ENCODE data around the gene HPCAL4. TPM values are rescaled to one million over a fixed set of nuclear protein-coding genes. Genes with fewer than 3 reads are reported as not detected.

Gene HPCAL4
- total RNA-seq, 4 donors from 2014 or later: 0.13 to 0.33 TPM; not detected in 2

- intact Hi-C loops (cut with DNase I): no loop called here
- no peaks in the 10 kb centered on the region for H3K9me3 ChIP-seq
- H3K27ac ChIP-seq (replicated peaks in 1 of 4): peak overlapping the region; percentile 18 to 61 (median 44)
- TF ChIP-seq POLR2A (IDR thresholded peaks at IDR 0.05; ENCODE audit: low read depth): no peak
- no peak for TF ChIP-seq EP300 (IDR thresholded peaks at IDR 0.05)
- no peak for TF ChIP-seq CTCF (IDR thresholded peaks at IDR 0.05)
- no peak for TF ChIP-seq POLR2AphosphoS5 (IDR thresholded peaks at IDR 0.05)
- peaks cover 6 to 77% (median 17%) of the 10 kb centered on the region in 4 donors for H3K27me3 ChIP-seq
- peak overlapping the region in 1 of 4 donors; percentile 1 for H3K4me3 ChIP-seq
- H3K36me3 ChIP-seq: peaks cover 0 to 18% (median 0%) of the 10 kb centered on the region in 4 donors
- H3K4me1 ChIP-seq: peaks cover 0 to 33% (median 27%) of the 10 kb centered on the region in 4 donors
- no peak for DNase-seq (ENCODE audit: extremely low spot score)
- WGBS: 55% methylated on average over 2 of the region's 2 CpGs
Measured at GRCh38 chr1:39635871-39636210, 55.4 kb downstream of the HPCAL4 start.

- intact Hi-C loops (cut with DNase I): no loop called here
- H3K27ac ChIP-seq (replicated peaks in 1 of 4): peak overlapping the region; percentile 18 to 61 (median 44)
- 72% methylated on average over 12 of the region's 12 CpGs for WGBS
Measured at GRCh38 chr1:39635205-39635870, 55.9 kb downstream of the HPCAL4 start.

DNA sequence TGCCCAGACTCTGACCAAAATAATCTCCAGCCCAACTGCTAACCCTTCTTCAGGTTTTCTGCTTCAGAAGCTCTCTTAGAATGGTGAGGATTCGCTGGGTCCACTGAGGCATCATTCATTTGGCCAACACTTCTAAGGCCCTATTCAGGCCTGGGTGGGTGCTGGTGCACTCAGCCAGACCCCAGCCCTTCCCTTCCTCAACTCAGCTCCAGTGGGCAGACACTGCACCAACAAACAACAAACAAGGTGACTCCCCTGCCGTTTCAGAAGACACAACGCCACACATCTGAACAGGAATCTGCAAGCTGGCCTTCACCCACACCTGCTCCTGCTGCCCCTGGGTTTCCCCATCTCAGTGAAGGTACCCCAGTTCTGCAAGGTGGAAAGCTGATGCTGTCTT lies 57.8 kb downstream of the HPCAL4 start:
- Histone ChIP-seq H3K4me1 (peaks cover 0 to 28% (median 17%) of the 10 kb centered on the region in 4 donors), H3K36me3 (peaks cover 0 to 39% (median 6%) of the 10 kb centered on the region in 4 donors), H3K27ac (replicated peaks in 1 of 4) (peak overlapping the region; percentile 23 to 58 (median 47)), H3K9me3 (no peaks in the 10 kb centered on the region), H3K27me3 (peaks cover 0 to 52% (median 3%) of the 10 kb centered on the region in 4 donors), H3K4me3 (peak overlapping the region; percentile 37 to 51 (median 38))
- no peak for DNase-seq (ENCODE audit: extremely low spot score)
- TF ChIP-seq POLR2A (IDR thresholded peaks at IDR 0.05; ENCODE audit: low read depth): no peak
- TF ChIP-seq EP300 (IDR thresholded peaks at IDR 0.05): no peak
- no peak for TF ChIP-seq CTCF (IDR thresholded peaks at IDR 0.05)
- no peak for TF ChIP-seq POLR2AphosphoS5 (IDR thresholded peaks at IDR 0.05)
- 91% methylated on average over 3 of the region's 3 CpGs for WGBS
- intact Hi-C loops (cut with DNase I): no loop called here

More at GRCh38 chr1:39635205-39635870, 55.9 kb downstream of the HPCAL4 start:
- H3K4me1 ChIP-seq: peaks cover 0 to 33% (median 27%) of the 10 kb centered on the region in 4 donors
- H3K9me3 ChIP-seq: no peaks in the 10 kb centered on the region
- peaks cover 6 to 72% (median 16%) of the 10 kb centered on the region in 4 donors for H3K27me3 ChIP-seq
- DNase-seq (ENCODE audit: extremely low spot score): no peak
- peaks cover 0 to 23% (median 2%) of the 10 kb centered on the region in 4 donors for H3K36me3 ChIP-seq
- peak overlapping the region in 1 of 4 donors; percentile 4 for H3K4me3 ChIP-seq
- TF ChIP-seq POLR2AphosphoS5 (IDR thresholded peaks at IDR 0.05) (peak; percentile 9 to 55), CTCF (IDR thresholded peaks at IDR 0.05) (no peak)

- WGBS: 30% methylated on average over 34 of the region's 61 CpGs
- H3K9me3 ChIP-seq: no peaks in the 10 kb centered on the region
- TF ChIP-seq CTCF (IDR thresholded peaks at IDR 0.05) (no peak), POLR2A (IDR thresholded peaks at IDR 0.05; ENCODE audit: low read depth) (no peak), EP300 (IDR thresholded peaks at IDR 0.05) (no peak), POLR2AphosphoS5 (IDR thresholded peaks at IDR 0.05) (no peak)
- intact Hi-C loops (cut with DNase I): no loop called here
- H3K27me3 ChIP-seq: peaks cover 0 to 47% (median 3%) of the 10 kb centered on the region in 4 donors
- DNase-seq (ENCODE audit: extremely low spot score): no peak
- peak overlapping the region; percentile 37 to 51 (median 38) for H3K4me3 ChIP-seq
- peak overlapping the region; percentile 23 to 58 (median 47) for H3K27ac ChIP-seq (replicated peaks in 1 of 4)
- H3K36me3 ChIP-seq: peaks cover 0 to 40% (median 8%) of the 10 kb centered on the region in 4 donors
- peaks cover 0 to 28% (median 17%) of the 10 kb centered on the region in 4 donors for H3K4me1 ChIP-seq
Measured at GRCh38 chr1:39632682-39633417, 58.4 kb downstream of the HPCAL4 start.

Measured in esophagus muscularis mucosa (tissue), 4 donors.